ENCODE data around the gene TOR1A.
"Not testable (repeated sequence)": the region's sequence is repeated elsewhere in the genome, so short reads cannot be mapped to it uniquely, and the experiment has no call there.

Gene TOR1A

DNA sequence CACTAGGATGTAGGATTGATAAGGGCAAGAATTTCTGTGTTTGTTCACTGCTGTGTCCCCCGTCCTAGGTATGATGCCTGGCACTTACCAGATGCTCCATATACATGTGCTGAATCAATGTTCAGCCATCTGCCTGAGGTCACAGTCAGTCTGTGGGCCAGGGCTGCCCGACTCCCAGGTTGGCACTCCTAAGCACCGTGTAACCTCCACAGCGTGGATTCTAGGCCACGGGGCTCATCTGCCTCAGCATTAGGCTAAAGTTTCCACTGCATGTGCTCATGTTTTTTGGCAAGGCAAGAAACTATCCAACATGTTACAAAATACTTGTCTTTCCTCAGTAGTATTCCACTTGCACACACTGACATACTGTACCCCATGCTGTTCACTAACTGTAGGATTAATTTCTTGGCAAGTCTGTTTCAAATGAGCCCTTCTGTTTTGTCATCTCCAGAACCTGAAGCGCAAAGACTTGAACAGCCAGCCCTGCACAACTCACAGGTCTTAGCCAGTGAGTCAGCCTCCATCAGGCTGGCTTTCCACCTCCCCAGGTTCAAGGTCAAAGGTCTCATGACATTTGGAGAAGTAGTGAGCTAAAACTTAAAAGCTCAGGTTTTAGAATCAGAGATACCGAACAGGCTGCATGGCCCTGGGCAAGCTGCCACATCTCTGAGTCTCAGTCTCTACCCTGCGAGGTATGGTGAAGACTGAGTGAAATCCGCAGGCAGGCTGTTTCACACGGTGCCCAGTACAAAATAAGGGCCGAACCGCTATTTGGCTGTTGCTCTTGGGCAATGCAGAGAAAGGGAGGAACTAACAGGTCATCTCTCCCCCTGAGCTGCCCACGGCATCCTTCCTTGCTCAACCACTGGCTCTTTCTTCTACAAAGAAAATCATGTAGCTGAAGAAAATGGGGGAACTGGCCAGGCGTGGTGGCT, 7.2 kb downstream of the TOR1A start:
- no peak for DNase-seq

GRCh38 chr9:129815278-129815677, 8.7 kb downstream of the TOR1A start:
- no peak for DNase-seq

DNA sequence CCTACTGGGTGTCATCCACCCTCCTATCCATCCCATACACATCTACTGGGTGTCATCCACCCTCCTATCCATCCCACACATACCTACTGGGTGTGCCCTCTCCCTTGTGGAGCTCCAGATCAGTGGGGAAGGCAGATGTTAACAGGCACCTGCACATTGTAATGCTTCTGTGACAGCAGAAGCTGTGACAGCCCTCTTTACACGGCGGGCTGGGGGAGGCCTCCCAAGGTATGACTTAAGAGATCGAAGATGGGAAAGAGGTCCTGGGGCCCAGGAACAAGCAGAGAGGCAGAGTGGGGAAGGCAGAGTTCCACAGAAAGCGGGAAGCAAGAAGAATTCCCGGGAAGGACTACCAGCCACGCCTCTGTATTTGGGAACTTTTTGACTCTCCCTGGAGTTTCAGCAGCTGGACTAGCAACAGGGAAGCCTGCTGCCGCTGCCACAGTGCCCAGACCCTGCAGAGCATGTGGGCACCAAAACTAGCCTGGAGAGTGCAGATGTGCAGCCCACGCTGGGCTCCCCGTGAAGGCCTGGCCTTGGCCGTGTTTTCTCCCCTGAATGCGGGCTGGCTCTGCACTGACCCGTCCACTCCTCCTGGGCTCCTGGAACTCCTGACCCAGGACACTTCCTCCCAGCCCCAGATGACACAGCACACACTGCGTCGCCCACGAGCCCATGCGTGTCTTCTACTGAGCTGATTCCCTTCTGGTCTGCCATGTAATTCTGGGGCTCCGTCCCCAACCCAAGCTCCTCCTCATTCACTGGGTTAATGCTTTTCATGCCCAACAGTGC, 9.3 kb downstream of the TOR1A start:
- DNase-seq: no peak

DNA sequence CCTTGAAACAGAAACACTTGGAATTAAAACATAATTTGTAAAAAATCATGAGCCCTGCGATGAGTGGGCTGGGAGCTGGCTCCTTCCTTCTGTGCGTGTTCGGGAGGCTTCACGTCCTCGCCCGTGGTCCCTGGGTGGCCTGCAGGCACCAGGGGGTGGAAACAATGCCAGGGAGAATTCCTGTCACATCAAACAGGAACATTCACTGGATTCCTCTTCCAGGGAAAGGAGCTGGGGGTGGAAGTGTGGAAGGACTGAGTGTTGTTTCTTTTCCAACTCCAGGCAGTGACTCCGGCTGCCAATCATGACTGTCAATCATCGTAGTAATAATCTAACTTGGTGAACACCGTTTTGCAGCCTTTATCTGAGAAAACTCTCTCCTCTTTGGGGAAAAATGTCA, 10.3 kb downstream of the TOR1A start:
- no peak for DNase-seq

GRCh38 chr9:129812385-129812784, 11.6 kb downstream of the TOR1A start:
- DNase-seq: no peak

DNA sequence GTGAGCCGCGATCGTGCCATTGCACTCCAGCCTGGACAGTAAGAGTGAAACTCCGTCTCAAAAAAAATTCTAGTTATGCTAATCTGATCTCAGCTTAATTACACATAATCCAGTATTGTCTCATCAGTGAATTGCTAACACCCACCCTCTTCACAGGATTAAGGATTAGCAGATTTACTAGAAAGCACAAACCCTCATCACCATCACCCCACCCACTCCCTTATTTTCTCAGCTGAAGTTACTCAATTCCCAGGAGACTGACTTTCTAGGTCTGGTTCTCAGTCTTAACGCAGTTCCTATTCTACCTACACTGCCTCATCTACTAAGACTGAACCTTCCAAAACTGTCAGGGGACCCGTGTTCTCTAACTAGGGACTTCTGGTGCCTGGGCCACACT, 12.0 kb downstream of the TOR1A start:
- DNase-seq: no peak

DNA sequence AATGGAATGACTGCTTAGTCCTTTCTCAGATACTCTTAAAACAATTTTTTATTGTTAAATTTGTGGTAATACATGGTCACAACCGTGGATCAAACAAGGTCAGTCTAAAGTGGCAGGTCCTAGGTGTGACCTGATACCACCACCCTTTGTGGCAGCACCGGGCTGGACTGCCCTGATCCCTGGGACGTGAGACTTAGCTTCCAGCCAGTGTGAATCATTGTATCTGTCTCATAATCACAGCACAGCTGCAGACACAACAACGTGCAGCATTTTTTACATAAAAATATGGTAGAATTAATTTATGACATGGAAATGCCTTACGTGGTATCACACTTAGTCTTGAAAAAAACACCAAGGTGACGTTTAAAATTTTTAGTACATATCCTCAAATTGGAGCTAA, 13.1 kb downstream of the TOR1A start:
- DNase-seq: no peak

DNA sequence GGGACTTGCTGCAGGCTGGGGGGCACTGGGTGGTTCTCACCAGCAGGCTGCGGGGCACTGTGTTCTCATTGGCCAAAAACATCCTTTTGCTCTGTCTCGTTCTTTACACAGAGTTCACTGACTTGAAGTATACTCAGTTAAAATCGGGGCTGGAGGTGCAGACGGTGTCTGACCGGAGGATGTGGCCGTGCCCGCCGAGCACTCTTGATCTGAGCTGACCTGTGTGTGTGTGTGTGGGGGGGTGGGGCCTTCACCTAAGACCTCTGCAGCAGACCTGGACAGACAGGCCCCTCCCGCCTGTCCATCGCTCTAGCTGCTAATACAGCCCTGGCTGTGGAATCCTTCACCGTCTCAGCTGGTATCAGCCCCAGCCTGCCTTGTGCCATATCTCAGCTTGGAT, 13.8 kb downstream of the TOR1A start:
- no peak for DNase-seq

- no peak for DNase-seq
These were observed 14.6 kb downstream of the TOR1A start for GRCh38 chr9:129809346-129809745.

DNA sequence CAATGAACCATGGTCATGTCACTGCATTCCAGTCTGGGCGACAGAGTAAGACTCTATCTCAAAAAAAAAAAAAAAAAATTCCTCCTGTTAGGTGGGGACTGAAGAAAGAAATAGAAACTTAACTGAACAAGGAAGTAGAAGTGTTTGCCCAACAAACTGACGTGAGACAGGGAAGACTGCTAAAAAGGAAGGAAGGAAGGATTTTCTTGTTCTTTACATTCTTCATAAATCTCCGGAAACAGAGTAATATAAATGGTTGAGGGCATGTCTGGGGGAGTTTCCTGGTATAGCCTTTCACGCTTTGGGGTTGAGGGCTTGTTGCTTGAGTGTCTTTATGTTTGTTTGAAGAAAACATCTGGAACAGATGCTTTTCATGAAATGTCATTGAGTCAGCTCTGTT, 17.9 kb downstream of the TOR1A start:
- no peak for DNase-seq

- no peak for DNase-seq
These were observed 20.3 kb downstream of the TOR1A start for GRCh38 chr9:129803676-129804060.

DNA sequence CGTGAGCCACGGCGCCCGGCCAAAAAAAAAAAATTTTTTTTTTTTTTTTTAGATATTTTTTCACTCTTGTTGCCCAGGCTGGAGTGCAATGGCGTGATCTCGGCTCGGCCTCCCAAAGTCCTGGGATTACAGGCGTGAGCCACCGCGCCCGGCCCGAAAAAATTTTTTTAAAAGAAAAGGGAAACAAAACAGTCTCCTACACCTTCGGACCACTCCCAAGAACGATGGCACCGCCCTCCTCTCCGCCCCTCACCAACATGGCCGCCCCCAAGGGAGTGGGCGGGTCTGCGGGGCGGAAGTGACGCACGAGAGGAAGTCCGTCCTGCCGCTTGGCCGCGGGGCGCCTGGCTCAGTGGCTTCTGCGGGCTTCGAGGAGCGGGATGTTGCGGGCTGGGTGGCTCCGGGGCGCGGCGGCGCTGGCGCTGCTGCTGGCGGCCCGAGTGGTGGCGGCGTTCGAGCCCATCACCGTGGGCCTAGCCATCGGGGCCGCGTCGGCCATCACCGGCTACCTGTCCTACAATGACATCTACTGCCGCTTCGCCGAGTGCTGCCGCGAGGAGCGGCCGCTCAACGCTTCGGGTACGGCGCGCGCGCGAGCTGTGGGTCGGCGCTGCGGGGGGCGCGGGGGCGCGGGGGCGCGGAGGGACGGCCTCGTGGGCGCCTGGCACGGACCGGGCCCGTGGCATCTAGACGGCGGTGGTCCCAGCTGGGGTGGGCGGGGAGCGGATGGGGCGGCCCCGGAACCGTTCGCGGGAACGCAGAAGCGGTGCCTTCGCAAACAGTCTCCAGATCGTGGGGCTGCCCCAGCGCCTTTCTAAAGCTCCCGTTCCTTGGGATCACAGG, 20.9 kb downstream of the TOR1A start, which contains the start of gene TOR1B:
Gene TOR1B (plus strand): TSS at position 352 of the 843 bp plus-strand sequence. CDS start 29 bp downstream, at position 381.
- peak; percentile 97 for DNase-seq

GRCh38 chr9:129801504-129801903, 22.4 kb downstream of the TOR1A start:
- no peak for DNase-seq

- DNase-seq: no peak
These were observed 25.0 kb downstream of the TOR1A start for GRCh38 chr9:129798973-129799372.

DNA sequence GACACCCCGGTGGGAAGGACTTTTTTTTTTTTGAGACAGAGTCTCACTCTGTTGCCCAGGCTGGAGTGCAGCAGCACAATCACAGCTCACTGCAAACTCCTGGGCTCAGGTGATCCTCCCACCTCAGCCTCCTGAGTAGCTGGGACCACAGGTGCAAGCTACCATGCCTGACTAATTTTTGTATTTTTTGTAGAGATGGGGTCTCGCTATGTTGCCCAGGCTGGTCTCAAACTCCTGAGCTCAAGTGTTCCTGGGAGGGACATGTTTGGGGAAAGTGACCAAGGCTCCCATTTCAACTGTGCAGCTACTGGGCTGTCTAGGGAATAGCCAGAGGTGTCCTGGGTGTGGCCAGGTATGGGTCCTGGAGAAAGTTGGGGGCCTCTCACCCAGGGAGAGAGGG, 27.9 kb downstream of the TOR1A start:
- not testable (repeated sequence) for DNase-seq

DNA sequence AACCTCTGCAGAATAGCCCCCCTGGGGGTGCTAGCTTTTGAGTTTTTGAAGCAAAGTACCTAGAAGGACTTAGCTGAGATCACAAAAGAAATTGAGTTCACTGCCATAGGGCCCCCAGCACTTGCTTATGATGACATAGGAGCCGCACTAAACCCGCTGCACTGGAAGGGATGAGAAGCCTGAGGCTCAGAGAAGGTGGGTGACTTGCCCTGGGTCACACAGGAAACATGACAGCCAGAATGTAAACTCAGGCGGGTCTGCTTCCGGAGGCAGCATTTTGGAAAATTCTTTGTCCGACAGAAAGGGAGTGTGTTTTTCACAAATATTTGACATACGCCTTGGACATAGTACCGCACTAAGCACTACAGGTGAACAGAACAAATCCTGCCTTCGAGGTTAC, 29.4 kb downstream of the TOR1A start:
- DNase-seq: no peak

DNA sequence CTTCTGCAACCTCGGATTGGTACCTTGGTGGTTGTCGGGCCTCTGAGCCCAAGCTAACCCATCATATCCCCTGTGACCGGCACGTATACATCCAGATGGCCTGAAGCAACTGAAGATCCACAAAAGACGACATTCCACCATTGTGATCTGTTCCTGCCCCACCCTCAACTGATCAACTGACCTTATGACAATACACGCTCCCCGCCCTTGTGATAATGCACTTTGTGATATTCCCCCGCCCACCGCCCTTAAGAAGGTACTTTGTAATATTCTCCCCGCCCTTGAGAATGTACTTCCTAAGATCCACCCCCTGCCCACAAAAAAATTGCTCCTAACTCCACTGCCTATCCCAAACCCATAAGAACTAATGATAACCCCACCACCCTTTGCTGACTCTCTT, 37.5 kb downstream of the TOR1A start:
- no peak for DNase-seq

DNA sequence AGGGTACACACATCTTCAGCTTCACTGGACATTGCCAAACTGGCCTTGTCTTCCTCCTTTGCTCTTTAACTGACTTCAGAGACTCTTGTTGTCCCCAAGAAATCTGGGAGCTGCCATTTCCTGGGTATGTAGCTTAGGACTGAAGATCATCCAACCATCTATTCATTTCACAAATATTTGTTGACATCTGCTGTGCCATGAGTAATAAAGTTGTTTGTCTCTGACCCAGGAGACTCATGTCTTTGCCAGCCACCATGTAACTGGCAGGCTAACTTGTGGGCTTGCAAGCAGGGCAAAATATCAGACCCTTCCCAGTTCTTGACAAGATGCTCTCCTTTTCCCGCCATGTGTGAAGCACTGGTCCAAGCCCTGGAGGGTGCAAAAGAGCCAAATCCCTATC, 38.1 kb downstream of the TOR1A start:
- DNase-seq: no peak

DNA sequence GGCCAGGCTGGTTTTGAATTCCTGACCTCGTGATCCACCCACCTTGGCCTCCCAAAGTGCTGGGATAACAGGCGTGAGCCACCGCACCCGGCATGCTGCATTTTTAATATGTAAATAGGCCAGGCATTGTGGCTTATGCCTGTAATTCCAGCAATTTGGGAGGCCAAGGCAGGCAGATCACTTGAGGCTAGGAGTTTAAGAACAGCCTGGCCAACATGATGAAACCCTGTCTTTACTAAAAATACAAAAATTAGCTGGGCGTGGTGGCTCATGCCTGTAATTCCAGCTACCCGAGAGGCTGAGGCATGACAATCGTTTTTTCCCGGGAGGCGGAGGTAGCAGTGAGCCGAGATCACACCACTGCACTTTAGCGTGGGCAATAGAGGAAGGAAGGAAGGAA, 39.0 kb downstream of the TOR1A start:
- not testable (repeated sequence) for DNase-seq

- DNase-seq: peak; percentile 87
These were observed 40.2 kb downstream of the TOR1A start for GRCh38 chr9:129783516-129784361.

- DNase-seq: no peak
These were observed 42.0 kb downstream of the TOR1A start for GRCh38 chr9:129781981-129782380.

GRCh38 chr9:129781131-129781530, 42.8 kb downstream of the TOR1A start:
- DNase-seq: no peak
